ENCODE results near the gene RPL18. TPM values are rescaled to one million over a fixed set of nuclear protein-coding genes. Genes with fewer than 3 reads are reported as not detected.

The RPL18 gene
- total RNA-seq, 1 donor = 4,879 TPM

DNA sequence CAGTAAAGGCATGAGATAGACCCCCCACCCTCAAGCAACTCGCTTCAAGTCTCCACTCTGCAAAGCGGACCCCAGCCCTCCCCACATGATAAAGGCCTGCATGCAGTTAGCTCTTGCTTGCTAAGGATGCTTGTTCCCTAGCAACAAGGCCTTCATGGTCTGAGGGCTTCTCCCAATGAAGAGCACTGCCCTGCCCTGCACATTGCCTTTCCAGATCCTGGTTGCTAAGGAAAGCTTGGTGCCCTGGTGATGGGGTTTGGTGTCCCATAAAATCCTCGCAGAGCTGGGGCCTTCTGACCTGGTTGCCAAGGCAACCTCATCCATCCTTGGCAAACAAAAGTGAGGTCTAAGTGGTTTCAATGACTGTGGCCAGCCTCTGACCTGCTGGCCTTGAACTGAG, 12.2 kb upstream of the RPL18 start:
- DNase-seq (ENCODE audit: low read depth in 2 of 3, low spot score in 2 of 3) = no peak

DNA sequence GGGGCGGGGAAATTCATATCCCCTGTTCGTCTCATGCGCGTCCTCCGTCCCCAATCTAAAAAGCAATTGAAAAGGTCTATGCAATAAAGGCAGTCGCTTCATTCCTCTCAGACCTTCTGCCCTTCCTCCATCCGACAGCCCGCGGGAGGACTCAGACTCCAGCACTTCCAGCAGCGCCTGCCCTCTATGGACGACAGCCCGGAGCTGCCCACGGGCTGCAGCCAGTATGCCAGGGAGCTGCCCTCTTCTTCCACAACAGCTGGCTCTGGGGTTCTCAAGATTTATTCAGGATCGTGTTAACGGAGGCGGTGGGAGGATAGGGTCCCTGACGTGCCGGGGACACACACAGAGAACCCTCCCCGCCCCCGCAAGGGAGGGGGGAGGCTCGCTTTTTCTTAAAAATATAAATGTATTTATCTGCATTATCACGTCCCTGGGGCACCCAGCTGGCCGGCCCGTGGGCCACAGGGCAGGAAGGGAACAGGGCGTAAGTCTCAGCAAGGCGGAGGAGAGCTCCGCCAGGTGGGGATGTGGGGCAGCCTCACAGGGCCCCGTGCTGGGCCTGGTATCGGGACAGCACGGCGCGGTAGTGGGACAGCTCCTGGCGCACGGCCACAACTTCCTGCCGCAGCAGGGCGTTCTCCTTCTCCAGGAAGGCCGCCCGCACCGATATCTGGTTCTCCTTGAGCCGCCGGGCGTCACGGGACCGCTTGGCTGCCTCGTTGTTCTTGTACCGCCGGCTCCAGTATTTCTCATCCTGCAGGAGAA, 11.5 kb upstream of the RPL18 start:
- DNase-seq (ENCODE audit: low read depth in 2 of 3, low spot score in 2 of 3) = peak in 1 of 3 donors; percentile 63

DNA sequence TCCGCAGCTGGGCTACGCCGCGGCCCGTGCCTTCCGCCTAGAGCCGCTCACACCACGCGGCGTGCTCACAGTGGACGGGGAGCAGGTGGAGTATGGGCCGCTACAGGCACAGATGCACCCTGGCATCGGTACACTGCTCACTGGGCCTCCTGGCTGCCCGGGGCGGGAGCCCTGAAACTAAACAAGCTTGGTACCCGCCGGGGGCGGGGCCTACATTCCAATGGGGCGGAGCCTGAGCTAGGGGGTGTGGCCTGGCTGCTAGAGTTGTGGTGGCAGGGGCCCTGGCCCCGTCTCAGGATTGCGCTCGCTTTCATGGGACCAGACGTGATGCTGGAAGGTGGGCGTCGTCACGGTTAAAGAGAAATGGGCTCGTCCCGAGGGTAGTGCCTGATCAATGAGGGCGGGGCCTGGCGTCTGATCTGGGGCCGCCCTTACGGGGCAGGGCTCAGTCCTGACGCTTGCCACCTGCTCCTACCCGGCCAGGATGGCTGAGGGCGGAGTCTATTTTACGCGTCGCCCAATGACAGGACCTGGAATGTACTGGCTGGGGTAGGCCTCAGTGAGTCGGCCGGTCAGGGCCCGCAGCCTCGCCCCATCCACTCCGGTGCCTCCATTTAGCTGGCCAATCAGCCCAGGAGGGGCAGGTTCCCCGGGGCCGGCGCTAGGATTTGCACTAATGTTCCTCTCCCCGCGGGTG, 10.8 kb upstream of the RPL18 start:
- no peak for DNase-seq (ENCODE audit: low read depth in 2 of 3, low spot score in 2 of 3)

DNA sequence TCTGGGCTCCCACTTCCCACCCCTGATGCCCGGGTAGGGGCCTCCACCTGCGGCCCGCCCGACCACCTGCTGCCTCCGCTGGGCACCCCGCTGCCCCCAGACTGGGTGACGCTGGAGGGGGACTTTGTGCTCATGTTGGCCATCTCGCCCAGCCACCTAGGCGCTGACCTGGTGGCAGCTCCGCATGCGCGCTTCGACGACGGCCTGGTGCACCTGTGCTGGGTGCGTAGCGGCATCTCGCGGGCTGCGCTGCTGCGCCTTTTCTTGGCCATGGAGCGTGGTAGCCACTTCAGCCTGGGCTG, 10.3 kb upstream of the RPL18 start:
- no peak for DNase-seq (ENCODE audit: low read depth in 2 of 3, low spot score in 2 of 3)

DNA sequence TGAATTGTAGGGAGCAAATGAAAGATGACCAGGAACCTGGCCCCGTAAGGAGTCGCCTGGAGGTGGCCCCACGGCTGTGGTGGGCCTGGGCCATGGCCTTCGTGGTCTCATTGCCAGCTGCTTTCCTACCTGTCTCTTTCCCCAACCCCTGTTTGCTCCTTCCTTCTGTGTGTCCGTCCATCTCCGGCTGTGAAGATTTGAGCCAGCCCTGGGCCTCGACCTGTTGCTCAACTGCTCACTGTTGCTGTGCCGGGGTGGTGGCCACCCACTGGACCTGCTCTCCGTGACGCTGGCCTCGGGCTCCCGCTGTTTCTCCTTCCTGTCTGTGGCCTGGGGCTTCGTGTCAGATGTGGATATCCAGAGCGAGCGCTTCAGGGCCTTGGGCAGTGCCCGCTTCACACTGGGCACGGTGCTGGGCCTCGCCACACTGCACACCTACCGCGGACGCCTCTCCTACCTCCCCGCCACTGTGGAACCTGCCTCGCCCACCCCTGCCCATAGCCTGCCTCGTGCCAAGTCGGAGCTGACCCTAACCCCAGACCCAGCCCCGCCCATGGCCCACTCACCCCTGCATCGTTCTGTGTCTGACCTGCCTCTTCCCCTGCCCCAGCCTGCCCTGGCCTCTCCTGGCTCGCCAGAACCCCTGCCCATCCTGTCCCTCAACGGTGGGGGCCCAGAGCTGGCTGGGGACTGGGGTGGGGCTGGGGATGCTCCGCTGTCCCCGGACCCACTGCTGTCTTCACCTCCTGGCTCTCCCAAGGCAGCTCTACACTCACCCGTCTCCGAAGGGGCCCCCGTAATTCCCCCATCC, 9.7 kb upstream of the RPL18 start:
- no peak for DNase-seq (ENCODE audit: low read depth in 2 of 3, low spot score in 2 of 3)

DNA sequence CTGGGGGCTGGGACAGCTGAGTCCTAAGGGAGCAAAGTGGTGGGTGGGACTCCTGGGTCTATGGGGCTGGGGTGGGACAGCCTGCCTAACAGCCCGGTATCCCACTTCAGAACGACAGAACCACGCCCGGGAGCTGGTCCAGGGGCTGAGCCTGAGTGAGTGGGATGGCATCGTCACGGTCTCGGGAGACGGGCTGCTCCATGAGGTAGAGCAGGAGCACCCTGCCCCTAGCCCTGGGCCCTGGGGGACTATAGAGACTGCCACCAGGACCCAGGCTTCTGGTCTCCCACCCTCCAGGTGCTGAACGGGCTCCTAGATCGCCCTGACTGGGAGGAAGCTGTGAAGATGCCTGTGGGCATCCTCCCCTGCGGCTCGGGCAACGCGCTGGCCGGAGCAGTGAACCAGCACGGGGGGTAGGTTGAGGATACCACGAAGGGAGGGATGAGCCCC, 8.9 kb upstream of the RPL18 start:
- DNase-seq (ENCODE audit: low read depth in 2 of 3, low spot score in 2 of 3) = no peak

DNA sequence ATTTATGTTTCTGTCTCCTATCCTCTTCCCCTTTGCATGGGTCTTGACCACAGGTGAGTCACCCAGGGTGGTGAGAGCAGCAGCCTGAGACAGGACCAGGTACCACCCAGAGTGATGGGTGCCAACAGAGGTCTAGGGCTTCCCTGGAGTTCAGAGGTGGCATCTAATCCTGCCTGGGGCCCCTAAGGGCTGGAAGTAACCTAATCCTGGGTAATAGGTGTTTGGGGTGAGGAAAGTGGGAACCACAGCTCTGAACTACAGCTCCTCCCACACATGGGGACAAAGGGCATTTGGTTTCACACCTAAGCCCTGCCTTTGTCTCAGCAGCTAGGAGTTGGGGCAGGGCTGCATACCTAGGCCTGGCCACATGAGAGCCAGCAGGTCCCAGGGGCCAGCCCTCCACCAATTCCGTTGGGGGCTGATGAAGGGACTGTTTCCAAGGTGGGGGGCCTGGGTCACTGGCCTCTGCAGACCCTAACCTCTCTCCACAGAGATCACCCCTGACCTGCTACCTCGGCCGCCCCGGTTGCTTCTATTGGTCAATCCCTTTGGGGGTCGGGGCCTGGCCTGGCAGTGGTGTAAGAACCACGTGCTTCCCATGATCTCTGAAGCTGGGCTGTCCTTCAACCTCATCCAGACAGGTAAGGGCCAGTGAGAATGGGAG, 8.4 kb upstream of the RPL18 start:
- no peak for DNase-seq (ENCODE audit: low read depth in 2 of 3, low spot score in 2 of 3)

DNA sequence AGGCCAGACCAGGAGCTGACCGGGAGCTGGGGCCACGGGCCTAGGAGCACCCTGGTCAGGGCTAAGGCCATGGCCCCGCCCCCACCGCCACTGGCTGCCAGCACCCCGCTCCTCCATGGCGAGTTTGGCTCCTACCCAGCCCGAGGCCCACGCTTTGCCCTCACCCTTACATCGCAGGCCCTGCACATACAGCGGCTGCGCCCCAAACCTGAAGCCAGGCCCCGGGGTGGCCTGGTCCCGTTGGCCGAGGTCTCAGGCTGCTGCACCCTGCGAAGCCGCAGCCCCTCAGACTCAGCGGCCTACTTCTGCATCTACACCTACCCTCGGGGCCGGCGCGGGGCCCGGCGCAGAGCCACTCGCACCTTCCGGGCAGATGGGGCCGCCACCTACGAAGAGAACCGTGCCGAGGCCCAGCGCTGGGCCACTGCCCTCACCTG, 6.9 kb upstream of the RPL18 start:
- no peak for DNase-seq (ENCODE audit: low read depth in 2 of 3, low spot score in 2 of 3)

DNA sequence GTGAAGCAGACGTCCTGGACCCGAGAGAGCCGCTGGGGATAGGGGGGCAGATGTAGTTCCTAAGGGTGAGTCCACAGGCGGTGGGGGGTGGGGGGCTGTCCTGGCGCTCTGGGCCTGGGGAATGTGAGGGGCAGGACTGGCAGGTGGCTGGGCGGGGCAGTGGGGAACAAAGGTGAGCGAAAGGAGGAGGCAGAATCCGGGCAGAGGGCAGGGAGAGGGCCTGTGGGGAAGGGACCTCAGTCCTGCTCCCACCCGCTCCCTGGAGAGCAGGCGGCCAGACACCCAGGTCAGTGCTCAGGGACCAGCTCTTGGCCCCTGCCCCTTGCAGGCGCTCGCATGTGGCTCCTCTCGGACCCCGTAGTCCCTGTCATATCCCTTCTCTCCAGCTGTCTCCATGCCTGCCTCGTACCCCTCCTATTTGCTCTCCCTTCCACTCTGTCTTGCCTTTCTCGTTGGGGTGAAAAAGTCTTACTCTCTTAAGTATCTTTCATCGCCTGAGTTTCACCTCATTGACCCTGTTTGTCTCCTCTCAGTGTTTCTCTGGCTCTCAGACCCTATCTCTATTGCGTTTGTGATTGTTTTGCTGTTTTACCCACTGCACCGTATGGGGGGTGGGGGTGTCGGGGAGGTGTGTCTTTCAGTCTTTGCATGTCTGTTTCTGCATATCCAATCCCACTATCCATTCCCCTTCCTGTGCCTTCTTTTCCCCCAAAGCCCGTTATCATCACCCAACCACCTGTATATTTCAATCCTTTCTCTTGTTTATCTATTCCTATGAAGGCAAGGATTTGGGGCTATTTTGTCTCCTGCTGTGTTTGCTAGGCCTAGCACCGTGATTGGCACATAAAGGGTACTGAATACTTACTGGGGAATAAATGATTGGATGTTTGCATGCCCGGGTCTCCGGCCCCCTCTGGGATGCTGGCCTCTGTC, 6.1 kb upstream of the RPL18 start:
- DNase-seq (ENCODE audit: low read depth in 2 of 3, low spot score in 2 of 3) = no peak

DNA sequence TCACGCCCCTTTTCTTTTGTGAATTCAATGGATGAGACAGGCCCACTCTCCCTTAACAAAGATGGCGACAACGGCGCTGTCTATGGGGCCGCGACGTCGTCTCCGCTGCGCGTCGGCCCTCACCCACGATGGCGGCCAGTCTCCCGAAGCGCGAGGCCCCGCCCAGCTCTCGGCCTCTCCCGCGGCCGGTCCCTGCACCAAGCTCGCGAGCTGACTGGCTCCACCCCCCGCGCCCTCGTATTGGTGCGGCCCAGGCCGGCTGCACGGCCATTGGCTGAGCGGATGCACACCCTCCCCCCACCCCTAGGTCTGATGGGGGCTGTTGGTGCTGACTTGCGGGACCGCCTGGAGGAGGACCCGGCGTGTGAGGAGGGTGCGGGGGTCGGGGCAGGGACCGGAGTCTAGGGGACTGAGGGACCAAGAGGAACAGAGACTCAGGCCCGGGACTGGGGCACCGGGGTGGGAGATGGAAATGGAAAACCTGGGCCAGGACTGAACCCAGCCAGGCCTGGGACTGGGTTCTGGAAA, 5.2 kb upstream of the RPL18 start:
- DNase-seq (ENCODE audit: low read depth in 2 of 3, low spot score in 2 of 3) = peak; percentile 82 to 98 (median 98)

DNA sequence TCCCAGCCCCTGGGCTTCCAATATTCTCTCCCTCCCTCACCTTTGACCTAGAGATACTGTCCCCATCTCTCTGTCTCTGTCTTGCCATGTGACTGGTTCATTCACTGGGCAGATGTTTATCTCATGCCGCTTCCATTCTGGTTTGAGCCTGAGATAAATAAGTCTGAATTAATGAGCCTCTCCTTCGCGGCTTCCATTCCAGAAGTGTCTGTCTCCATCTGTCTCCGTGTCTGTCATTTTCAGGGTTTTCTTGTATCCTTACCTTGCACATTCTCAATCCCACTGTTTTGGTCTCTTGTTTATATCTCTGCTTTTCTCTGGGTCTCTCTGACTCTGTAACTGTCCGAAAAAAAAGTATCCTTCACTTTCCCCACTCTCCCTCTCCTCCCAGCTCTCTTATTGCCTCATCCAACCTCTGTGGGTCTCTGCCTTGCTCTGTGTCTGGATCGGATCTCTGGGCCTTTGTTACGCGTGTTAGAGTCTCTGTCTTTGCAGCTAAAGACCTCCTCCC, 4.6 kb upstream of the RPL18 start:
- DNase-seq (ENCODE audit: low read depth in 2 of 3, low spot score in 2 of 3) = no peak

DNA sequence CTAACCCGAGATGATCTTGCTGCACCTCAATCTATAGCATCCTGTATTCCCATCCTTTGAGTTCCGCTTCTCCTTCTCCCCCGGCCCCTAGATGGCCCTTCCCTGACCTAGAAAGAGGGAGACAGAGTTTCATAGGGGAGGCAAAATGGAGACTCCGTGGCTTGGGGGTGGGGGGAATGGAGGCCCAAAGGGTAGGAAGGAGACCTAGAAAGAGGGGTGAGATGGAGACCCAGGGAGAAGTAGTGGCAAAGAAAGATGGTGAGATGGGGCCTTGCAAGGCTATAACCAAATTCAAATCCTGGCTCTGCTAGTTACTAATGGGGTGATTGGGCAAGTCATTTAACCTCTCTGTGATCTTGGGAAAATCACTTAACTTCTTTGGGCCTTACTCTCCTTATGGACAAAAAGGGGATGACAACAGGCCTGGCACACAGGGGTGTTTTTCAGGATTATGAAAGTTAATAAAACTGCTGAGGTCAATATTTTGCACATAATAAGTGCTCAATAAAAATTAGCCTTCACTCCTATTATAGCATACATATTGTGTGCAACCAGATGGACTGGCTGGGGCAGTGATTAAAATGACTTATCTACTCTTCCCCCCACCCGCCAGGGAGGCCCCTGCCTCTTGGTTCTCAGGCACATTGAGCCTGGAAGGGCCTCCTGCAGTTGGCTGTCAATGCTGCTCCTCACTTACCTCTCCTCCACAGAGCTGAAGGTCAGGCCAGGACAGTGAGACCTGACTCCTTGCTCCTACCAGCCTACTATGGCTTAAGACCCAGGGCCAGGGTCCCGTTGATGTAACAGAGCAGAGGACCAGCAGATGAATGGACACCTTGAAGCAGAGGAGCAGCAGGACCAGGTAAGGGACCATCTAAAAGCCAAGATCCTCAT, 961 bp upstream of the RPL18 start:
- no peak for DNase-seq (ENCODE audit: low read depth in 2 of 3, low spot score in 2 of 3)

DNA sequence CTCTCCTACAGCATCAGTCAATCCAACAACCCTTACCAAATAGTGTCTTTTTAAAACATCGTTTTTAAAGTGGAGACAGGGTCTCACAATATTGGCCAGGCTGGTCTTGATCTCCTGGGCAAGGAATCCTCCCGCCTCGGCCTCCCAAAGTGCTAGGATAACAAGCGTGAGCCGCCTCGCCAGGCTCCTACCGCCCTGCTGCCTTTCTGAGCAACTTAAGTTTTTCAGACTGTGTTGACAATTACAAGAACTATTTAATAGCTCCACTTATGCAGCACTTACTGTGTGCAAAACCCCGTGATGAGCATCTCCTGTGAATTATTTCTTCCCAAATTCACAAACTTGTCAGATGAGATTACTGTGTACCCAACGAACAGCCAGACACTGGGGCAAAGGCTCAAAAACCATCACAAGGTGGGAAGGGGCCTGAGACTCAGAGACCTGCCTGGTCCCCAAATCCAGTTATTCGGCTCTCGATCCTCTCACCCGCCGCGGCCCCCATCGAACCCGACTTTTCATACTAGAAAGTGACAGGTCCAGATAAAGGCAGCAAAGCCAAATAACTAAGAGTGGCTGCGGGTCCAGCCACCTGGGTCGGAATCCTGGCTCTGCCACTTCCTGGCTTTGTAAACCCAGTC, 581 bp downstream of the RPL18 start:
- no peak for DNase-seq (ENCODE audit: low read depth in 2 of 3, low spot score in 2 of 3)

DNA sequence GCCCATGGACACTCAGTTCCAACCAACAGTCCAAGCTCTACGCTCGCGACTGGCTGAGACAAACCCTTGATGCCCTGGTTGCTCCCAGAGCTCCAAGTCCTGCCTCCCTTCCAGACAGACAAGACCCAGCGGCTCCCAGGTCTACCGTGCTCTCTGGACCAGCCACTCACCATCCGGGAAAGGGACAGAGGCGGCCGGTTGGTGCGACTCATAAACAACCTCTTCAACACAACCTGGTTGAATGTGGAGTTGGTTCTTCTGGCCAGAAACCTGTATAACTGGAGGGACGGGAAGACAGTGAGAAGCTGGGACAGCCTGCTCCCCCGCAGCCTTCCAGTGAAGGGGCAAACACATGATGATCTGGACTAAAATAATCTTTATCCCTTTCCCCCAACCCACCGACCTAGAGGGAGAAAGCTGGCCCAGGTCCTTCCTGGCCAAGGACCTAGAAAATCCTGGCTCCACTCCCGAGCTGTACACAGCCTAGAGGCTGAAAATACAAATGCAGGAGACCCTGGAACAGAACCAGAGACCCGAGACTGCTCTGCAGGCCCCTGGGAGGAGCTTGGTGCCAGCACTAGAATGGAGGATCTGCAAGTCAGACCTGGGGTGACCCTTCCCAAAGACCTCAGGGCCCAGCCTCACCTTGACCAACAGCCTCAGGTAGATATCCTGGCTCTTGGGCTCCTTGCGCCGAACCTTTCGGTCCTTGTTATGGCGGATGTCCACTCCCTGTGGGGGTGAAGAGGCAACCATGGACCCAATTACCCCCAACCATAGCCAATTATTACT, 1.6 kb downstream of the RPL18 start:
- DNase-seq (ENCODE audit: low read depth in 2 of 3, low spot score in 2 of 3) = no peak

DNA sequence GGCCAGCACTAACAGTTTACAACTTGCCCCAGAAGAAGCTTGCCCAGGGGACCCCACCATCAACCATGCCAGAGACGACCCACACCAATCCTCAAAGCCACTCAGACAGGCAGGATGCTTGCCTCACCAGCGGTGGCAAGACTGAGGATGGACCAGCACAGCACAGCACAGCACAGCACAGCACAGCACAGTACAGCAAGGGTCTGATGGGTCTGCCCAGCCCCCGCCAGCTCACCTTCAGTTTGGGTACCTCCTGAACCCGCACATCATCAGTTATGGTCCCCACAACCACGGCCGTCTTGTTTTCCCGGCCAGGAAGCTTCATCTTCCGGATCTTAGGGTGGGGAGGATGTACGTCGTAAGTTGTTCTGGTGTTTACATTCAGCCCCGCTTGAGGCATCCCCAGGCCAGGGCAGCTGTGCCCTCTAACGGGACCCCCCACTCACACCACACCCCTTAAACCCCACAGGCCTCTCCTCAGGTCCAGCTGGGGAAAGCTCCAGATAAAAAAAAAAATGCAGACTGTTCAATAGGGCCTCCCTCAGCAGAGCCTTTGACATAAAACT, 2.4 kb downstream of the RPL18 start:
- DNase-seq (ENCODE audit: low read depth in 2 of 3, low spot score in 2 of 3) = no peak

DNA sequence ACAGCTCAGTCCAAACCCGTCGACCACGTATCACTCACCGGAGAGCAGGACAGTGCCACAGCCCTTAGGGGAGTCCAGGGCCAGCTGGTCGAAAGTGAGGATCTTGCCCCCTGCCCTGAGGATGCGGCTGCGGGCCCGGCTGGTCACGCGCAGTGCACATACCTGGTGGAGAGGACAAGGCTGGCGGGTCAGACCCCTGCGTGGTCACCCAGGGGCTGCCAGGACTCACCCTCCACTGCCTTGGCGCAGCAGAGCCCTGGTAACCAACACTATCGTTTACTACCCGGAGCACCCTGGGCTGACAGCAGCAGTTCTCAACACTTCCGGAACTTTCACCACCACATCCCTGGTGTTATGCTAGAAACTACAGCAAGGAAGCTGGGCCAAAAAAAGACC, 2.9 kb downstream of the RPL18 start:
- DNase-seq (ENCODE audit: low read depth in 2 of 3, low spot score in 2 of 3) = no peak
